NK-92 treated with Interleukin-12 subunit alpha and Interleukin-12 subunit beta, amount 100 ng/mL, for 24 hours (cell line): ENCODE data around the gene RWDD2A.

Experiments
- DNase-seq: peaks from one replicate; lab custom pipeline; 2025; lab: John Stamatoyannopoulos, UW

RWDD2A gene

DNA sequence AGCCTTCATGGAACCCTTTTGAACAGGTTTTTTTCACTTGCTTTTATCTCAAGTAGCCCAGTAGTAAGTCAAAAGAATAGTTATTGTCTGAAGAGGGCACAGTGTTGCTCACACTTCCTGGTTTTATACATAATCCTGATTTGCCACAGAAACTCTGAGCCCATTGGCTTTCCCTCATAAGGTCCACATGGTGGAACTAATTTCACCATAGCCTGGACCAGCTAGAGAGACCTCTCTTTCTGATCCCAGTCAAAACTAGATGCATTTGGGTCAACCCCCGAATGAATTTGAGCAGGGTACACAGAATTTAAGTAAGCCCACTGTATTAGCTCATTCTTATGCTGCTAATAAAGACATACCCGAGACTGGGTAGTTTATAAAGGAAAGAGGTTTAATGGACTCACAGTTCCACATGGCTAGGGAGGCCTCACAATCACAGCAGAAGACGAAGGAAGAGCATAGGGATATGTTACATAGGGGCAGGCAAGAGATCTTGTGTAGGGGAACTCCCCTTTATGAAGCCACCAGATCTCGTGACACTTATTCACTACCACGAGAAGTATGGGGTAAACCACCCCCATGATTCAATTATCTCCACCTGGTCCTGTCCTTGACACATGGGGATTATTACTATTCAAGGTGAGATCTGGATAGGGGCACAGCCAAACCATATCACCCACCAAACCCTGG is 6.2 kb downstream of the RWDD2A start:
- no peak for DNase-seq

DNA sequence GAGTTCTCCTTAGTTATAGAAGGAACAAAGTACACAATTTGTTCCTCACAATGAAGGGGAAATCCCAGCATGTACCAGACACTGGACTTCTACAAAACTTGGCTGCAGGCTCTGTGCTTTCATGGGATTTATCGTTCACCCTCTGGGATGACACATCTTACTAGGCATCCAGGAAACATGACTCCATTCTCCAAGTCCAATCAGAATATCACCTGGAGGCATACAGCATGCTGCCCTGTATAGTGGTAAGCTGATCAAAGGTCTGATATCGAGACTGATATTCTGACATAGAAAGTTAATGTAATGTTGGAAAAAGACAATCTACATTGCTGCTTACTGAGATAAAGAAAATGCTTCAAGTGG is 6.7 kb downstream of the RWDD2A start:
- DNase-seq: no peak

DNA sequence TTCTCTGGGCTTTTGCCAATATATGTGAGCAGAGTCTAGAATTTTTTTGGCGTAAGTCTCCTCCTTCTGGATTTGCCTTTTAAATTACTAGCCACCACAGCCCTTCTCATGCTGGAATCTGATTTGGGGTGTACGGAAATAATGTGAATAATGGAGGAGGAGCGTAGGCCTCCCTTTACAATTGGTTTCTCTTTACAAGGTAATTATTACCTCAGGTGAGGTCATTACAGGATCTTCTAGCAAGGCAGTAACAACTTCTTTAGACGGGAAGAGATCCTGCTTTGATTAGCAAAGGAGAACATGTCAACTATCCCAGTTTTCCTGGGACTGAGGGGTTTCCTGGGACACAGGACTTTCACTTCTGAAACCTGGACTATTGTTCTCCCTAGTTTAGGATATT is 8.9 kb downstream of the RWDD2A start:
- no peak for DNase-seq

DNA sequence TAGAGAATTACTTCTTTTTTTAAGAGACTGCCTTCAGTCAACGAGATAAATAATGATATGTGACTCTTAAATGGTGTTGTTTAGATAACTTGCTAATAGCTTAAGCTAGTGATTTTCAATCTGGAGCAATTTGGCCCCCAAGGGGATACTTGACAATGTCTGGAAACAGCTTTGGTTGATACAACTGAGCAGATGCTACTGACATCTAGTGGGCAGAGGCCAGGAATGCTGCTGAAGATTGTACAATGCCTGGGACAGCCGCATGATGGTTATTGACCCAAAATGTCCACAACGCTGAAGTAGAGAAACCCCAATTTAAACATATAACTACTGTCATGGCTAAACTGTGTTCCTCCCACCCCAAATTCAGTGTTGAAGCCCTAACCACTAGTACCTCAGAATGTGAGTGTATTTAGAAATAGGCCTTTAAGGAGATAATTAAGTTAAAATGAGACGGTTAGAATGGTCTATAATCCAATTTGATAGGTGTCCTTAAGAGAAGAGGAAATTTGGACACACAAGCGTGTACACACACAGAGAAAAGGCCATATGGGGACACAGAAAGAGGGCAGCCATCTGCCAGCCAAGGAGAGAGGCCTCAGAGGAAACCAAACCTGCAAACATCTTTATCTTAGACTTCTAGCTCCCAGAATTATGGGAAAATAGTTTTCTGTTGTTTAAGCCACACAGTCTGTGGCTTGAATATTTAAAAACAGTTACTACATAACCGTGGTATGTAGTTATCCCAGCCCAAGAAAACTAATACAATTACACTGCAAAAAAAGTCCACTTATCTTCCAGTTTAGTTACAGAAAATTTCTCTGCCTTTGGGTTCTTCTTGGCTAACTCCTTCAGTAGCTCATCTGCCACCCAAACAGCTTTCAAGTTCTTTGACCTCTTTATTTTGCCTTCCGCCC is 22.2 kb downstream of the RWDD2A start:
- DNase-seq: peak; percentile 26

DNA sequence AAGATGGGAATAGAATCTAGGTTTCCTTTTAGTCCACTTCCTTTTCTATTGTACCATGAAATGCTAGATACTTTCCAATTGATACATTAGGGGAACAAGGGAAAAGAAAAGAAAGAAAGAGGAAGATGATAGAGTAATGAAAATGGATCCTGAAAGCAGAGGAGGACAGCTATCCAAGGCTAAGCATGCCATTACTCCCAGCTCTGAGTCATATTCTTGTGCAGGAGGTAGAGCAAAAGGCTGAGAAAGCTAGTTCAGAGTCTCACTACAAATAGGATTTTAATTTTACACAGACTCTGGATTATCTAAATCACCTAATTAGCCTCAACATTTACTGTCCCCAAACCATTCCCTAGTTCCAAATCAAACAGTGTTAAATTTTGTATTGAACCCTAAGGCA is 23.6 kb downstream of the RWDD2A start:
- DNase-seq: no peak

DNA sequence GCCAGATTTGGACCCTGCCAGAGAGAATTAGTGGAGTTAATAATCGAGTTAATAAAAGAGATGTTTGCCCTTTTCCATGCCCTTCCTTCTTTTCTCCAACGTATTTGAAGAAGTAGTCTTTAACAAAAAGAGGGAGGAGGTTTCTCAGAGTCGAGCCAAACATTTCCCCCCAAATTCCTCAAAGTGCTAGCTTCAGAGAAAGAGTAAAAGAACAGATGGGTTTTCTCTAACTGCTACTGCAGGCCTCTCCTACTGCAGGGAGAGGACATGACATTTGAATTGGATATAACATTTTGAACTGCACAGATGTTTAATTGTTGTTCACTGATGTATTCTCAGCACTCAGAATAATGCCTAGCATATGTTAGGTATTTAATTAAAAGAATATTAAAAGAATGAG is 25.5 kb downstream of the RWDD2A start:
- no peak for DNase-seq

DNA sequence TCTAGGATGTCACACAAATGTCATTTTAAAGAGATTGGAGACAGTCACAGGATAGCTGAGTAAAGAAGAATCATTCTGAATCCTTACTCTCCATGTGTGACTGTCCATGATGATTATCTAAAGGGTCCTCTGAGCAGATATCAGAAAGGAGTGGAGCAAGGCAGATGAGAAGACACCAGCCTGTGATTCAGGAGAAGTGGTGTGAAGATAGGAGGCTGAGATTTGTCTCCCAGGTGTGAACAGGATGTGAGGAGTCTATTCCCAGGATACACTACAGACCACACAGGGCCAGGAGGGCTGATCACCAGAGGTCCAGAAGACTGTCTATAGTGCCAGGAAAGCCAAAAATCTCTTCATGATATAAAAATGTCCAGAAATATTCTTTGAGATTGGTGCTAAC is 27.0 kb downstream of the RWDD2A start:
- no peak for DNase-seq

DNA sequence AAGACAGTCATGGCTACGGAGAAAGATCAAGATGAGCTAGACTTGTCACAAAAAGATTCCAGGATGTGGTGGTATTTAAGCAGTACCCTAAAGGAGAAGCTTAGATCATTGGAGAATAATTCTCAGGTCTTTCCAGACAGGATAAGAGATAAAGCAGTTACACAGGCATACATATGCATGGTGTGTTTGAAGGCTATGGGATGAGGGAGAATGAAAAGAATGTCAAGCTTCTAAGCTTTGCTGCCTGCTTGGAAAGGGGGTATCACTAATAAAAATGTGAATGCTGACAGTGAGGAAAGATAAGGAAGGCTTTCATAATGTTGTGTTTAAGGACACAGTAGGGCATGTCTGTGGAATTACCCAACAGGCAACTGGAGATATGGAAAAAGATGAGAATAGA is 28.1 kb downstream of the RWDD2A start:
- DNase-seq: no peak

DNA sequence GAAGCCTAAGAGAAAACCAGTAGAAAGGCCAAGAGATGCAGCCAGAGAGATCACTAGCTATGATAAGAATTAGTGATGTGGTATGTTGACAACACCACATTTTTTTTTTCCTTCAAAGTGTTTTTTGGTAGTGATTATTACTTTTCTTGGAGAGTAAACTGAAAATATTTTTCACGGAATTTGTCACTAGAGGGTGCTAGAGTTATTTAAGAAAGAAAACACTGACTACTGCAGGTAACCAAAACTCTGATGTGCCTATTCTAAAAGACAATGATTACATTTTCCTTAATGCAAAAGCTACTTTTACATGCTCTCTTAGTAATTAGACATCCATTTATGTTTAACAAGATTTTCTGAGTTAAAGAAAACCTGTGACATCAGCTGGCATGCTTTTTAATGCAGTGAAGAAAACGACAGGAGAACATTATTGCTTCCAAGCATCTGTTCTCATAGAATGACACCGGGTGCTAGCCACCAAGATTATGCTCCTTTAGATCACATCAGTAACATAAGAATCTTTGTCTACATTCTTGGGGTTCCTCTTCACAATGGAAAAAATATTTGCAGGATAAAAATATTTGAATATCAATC is 28.8 kb downstream of the RWDD2A start:
- no peak for DNase-seq

DNA sequence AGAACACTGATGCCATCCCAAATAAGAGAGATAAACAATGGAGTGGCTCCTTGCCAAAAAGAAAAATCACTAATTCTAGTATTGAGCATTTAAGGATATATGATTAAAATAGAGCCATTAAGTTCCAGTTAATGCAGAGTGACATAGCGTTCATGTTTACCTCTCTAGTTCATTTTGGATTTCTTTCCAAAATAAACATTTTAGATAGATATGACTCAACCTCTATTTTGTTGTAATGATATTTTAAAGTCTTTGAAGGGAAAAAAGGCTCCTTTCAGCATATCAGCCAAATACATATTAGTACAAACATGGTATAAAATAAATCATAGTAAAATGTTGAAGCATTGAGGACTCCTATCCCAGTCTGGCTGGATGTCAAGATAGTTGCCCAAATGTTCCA is 33.4 kb downstream of the RWDD2A start:
- no peak for DNase-seq

DNA sequence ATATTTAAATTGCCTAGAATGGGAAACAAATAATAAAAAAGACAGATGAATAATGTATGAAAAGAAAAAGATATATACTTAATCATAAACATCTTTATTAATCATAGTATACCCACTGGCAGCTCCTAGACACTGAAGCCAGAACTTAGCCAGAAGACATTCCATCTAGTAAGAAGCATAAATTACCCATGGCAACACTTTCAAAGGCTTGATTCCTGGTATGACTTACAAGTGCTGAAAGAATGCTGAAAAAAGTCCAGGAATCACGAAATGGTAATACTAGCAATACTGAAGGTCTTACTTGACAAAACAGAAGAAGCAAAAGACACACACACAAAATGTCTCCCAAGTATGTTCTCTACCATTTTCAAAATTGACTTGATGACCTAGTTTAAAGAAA is 38.0 kb downstream of the RWDD2A start:
- DNase-seq: no peak

DNA sequence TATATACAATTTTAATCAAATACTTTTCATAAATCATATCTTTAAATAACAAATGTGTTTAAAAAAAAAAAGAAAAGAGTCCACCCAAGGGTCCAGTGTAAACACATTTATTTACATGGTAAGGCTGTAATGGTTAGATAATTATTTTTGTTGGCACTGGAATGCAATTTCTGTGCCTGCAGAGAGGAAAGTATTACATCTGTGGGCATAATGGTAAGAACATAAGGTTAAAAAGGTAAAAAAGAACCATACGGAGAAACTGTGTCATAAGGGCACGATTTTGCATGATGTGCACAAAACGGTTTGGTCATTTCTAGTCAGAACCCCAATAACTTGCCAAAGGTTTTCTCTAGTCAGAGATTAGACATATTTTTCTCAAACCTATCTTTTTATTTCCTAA is 54.3 kb downstream of the RWDD2A start:
- no peak for DNase-seq
